GM19328 (cell line): ENCODE measurements around the gene TMIGD1.

ENCODE experiments used
- ATAC-seq: cut with Tn5 transposase; IDR thresholded peaks from one replicate; pipeline ENCODE4 v1.9.1; 2021; ENCODE audit warnings: mild to moderate bottlenecking, moderate library complexity; ENCODE audit not compliant: unreplicated experiment

The TMIGD1 gene

DNA sequence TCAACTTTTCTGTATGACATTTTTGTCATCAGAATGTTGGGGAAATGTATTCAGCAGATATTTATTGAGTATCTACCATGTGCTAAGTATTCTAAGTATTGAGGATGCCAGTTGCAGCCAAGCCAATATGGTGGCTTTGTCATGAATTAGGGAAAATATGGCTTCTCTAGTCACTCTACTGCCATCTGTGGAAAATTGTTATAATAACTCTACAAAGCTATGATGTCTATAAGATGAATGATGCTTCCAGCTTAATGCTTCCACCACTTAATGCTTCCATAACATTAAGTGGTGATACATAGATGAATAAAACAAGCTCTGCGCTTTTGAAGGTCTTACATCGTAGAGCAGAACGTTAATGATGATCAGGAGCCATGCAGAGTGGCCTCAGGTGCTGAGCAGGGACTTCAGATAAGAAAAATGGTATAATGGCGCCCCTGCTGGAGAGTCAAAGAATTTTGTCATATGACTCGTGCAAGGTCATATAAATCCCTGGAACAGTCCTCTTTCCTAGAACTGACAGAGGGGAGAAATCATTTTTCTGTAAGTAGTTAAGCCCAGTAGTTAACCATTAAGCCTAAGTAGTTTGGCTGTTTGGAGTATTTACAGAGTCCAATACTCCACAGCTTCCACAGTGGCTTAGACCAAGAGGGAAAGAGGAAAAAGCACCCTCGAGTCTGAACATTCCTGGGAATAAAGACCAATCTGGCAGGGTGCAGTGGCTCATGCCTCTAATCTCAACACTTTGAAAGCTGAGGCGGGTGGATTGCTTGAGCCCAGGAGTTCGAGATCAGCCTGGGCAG is 2.7 kb upstream of the TMIGD1 start:
- ATAC-seq, result no peak

DNA sequence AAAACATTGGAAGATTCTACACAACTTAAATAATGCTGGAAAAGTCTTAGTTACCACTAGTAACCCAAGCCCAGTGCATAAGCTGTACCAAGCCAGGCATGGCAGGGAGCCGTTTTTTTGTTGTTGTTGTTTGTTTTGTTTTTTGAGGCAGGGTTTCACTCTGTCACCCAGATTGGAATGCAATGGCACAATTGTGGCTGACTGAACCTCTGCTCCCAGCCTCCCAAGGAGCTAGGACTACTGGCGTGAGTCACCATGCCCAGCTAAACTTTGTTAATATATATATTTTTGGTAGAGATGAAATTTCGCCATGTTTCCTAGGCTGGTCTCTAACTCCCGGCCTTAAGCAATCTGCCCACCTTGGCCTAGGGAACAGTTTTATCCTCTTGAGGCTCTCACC is 564 bp upstream of the TMIGD1 start:
- no peak for ATAC-seq

DNA sequence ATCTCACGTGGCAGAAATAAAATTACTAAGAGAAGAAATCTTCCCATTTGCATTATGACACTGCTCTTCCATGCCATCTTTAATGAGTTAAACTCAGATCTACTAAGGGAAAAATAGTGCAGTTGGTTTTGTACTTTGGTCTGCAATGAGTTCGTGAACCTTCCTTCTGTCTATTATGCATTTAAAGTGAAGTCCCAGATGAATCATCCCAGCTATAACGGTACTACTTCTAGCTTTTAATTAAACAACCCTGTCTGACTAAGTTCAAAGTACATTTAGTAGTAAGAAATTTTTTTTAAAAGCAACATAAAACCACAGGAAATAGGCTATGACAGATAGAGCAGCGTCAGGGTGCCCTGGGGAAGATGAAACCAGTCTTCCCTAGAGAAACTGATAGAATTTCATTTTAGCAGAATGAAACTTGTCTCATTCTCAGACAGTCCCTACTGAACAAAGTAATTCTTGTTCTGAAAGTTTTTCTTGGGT is 1.8 kb downstream of the TMIGD1 start:
- no peak for ATAC-seq

DNA sequence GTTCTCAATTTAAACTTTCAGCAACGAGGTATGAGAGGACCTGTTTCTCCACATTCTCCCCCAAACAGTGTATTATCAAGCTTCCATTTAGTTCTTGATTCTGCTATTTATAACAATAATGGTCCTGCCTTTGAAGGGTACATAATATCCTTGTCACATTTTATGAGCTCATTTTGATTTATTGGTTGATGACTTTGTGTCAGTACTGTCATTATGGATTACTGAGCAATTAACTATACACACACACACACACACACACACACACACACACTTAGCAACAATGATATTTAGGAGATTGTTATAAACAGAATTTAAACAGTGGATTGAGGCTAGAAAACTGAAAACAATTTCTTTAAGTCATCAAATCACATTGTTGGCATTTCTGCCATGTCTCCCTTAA is 7.0 kb downstream of the TMIGD1 start:
- ATAC-seq, result no peak

DNA sequence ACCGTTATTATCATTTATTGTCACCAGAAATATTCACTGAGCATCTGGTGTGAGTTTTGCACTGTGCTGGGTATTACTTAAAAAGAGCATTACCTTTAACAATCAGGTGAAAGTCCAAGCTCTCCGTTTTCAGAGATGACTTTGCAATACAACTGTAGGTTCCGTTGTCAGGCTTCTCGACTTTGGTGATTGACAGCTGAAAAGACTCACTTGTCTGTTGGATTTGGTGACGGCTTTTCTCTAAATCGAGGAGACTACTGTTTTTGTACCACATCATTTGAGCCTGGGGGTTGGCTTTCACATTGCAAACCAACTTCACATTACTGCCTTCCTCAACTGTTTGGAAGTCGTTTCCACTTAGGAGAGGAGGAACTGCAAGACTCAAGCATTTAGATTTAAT is 9.1 kb downstream of the TMIGD1 start:
- no peak for ATAC-seq

DNA sequence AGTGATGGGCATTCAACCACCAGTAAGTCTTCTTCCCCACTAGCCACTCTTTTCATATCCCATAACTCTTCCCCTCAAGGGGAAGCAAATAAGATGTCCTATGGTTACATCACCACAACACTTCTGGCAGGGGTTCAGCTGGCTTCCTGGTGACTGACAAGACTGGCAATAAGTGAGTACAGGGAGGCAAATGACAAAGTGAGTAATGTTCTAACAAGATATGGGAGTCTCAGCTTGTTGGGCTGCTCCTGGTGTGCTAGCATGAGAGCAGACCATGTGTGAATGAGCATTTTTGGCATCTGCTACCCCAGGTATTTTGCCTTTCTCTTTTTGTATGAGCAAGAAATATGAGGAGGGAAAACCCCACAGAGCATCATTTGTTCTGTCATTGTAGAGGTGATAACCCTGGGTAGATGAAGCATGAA is 9.9 kb downstream of the TMIGD1 start:
- no peak for ATAC-seq

DNA sequence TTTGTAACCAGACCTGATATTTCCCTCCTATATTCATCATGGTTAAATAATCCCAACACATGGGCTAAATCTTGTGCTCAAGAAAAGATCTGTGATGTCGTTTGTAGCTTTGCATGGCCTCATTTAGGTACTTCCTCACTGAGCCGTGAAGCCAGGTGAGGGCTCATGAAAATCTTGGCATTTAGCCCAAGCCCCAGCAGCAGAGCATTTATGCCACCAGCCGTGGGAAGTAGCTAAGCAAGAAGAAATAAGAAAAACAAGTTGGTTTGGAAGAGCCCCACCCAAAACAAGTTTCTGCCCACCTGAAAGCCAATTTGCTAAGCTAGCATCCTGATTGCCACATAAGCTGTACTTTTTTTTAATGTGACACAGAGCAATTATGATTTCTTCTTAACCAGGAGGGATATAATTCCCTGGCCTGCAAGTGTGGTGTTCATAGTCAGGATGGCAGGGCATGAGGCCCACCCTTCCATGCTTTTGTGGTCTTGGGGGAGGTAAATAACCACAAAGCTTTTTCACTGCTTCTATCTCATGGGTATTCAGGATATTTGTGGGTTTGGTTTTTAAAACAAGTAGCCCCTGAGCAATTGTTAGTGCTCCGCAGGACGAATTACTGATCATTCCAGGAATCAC is 10.5 kb downstream of the TMIGD1 start:
- no peak for ATAC-seq

DNA sequence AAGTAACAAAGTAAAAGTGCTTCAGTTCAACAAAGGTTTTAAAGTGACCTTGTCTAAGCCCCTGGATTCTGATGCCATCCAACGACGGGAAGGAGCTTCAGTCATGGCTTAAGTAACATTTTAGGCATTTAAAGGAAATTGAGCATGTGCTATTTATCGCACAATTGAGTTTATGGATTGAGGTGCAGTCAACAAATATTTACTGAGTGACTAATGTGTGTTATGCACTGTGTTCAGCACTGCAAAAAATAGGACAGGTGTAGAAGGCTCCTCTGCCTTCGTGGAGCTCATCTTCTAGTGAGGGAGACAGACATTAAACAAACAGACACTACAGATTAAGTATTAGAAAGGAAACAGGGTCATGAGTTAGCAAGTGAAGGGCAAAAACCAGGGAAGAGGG is 12.5 kb downstream of the TMIGD1 start:
- no peak for ATAC-seq

DNA sequence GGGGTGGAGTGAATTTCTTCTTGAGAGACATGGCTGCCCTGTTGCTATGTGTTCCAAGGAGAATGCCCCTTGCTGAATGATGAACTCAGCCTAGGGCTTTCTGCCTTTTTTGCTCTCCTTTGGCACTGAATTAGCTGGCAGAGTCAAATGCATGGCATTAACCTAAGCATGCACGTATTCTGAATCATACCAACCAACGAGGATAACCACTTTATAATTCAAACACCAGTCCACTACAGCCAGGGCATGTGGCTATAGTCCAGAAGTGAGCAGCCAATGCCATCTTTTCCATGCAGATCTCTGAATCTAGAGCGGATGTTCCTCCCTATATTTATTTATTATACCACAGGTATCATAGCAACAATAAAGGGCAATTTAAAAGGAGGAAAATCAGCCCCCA is 15.7 kb downstream of the TMIGD1 start:
- ATAC-seq, result no peak

DNA sequence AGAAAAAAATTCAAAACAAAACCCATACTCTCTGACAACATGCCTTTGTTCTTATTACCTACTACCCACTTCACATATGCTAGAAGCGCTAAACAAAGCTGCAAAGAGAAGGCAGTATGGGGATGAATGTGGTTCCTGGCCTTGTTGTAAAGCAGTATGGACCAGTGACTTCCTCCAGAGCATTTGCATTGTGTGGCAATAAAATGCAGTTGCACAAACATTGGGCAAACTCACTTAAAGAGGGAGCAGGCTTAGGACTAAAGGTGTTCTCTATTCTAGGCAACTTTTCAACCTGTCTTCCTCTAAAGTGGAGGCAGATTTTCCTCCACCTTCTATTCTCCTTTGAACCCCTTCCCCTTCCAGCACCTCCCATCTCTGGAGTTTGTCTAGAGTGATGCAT is 17.1 kb downstream of the TMIGD1 start:
- no peak for ATAC-seq

DNA sequence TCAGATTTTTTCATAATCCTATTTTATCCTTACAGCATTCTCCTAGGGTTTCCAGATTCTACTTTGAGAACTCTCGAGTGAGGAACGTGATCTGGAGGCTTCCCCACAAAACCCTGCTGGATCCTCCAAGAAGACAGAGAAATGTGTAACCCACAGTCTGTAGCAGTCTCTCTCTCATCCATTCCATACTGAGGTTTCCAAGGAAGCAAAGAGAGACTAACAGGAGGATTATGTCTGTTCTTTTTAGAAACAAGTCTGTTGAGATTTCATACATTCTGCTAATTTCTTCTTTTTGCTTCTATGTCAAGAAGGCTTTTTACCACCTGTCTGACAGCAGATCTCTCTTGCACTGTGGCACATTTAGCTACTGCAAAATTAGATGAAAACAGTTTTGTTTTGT is 18.8 kb downstream of the TMIGD1 start:
- ATAC-seq, result no peak

DNA sequence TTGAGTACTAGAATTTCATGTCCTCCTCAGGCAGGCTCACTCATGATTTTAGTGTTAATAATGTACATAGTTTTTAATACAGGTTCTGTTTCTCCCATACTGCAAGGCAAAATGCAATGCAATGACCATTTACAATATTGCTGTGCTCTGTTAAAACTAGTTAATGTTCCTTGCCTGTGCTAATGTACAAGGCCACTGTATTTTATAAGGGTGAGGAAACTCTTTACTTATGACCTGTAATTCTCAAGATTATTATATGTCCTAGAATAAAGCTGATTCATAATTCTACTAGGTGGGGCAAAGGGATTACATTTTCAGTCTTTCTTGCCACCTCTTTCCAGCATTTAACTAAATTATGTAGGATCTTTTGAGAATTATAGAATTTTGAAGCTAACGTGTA is 19.4 kb downstream of the TMIGD1 start:
- no peak for ATAC-seq

DNA sequence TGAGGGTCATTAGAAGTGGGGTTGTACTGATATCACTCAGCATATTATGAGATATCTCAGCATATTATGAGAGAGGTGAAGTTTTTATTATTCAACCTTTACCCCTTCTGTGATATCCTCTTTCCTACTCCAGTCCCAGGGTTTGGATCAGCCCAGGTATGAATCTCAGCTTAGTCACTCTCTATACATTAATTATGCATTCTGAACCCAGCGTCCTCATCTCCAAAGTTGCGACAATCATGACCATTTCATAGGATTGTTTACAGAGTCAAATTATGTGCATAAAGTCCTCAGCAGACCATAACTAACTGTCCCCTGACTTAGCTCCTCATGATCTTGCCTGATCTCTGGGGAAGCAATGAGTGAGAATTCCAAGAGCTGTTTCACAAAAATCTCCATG is 21.6 kb downstream of the TMIGD1 start:
- no peak for ATAC-seq

DNA sequence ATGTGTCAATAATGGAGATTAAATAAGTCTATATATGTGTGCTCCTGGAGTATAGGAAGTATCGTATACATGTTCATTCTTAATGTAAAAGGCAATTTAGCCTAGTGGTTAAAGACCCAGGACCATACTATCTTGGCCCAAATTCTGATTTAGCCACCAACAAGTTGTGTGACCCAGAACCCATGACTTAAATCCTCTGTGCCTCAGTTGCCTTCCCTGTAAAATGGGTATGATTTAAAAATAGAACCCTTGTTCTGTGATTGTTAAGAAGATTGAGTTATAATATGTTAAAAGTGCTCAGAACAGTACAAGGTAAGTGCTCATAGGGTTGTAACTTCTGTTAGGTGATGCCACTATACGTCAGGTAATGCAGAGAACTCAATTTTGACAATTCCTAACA is 23.3 kb downstream of the TMIGD1 start:
- ATAC-seq, result no peak

DNA sequence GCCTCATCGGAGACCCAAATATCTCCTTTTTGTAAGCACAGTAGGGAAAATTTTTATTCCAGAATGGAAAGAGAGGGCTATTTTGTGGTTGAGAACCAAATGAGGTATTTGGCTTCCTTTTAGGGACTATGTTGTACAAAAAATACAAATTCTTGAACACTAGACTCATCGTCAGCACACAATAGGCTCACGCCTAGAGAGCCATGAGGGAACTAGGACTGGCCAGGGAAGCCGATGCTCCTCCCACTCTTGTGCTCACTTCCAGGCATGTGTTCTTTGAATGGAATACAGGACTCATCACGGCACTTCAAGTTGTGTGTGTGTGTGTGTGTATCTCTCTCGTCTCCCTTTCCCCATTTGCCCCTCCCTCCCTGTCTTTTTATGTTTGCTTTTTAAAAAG is 24.3 kb downstream of the TMIGD1 start:
- no peak for ATAC-seq

DNA sequence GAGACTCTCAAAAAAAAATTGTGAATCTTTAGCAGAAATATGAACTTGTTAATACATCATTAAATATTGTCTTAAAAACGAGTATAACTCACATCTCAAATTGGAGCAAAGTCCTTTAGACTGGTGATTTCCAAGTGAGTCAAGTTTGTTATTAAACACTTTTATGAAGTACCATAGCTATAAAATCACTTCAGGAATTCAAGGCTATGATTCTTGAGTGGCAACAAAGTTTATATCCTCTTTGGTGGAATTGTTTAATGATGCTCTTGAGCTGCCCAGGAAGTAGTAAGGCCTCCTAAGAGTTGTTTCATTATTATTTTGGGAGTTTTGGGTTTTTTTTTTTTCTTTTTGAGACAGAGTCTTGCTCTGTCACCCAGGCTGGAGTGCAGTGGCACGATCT is 25.5 kb downstream of the TMIGD1 start:
- no peak for ATAC-seq

DNA sequence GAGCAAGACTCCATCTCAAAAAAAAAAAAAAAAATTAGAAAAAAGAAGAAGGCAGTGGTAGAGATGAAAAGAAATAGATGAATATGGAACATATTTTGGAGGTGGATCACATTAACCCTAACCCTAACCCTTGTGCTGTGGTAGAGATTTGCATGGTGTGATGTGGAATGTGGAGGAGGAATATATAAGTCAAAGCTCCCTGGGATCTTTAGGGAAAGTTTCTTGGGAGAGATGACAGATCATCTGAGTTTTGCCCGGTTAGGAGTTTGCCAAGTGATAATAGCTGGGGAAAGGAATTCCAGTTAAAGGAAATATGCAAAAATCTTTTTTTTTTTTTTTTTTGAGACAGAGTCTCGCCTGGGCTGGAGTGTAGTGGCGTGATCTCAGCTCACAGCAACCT is 29.1 kb downstream of the TMIGD1 start:
- no peak for ATAC-seq

DNA sequence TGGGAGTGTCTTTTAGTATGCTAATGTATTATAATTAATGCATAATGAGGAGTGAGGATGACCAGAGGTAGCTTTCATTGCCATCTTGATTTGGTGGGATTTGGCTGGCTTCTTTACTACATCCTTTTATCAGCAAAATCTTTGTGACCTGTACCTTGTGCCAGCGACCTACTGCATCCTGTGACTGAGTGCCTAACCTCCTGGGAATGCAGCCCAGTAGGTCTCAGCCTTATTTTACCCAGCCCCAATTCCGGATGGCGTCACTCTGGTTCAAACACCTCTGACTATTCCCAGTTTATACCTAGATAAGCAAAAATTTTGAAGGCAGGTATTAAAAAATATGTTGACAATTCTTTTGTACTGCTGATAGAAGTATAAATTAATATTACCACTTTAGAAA is 31.6 kb downstream of the TMIGD1 start:
- no peak for ATAC-seq

DNA sequence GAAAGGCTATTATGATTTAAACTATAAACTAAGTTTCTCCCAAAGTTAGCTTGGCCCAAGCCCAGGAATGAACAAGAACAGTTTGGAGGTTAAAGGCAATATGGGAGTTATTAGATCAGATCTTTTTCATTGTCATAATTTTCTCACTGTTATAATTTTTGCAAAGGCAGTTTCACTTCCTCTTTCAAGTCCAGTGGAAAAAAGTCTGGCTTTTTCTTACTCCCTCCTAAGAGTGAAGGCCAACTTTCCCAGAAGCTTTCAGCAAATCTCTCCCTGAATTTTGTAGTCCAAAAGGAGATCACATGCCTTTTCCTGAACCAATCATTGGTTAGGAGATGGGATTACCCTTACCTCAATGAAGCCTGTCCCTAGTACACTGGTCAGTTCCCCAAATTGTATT is 33.0 kb downstream of the TMIGD1 start:
- no peak for ATAC-seq

DNA sequence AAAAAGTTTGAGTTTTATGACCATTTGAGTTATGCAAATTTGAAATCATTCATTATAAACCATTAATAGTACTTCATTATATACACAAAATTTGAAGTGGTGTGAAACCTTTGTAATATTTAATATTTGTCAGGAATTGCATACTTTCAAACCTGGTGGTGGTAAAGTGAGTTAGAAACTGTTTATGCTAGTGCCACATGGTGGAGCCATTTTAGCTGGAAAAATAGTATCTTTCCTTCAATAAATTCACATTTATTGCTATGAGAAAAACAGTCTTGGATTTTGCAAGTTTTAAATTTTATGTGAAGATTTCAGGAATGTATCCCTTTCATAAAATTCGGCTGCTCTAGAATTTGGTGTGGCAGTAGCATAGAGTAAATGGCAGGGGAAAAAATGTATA is 34.9 kb downstream of the TMIGD1 start:
- ATAC-seq, result no peak

DNA sequence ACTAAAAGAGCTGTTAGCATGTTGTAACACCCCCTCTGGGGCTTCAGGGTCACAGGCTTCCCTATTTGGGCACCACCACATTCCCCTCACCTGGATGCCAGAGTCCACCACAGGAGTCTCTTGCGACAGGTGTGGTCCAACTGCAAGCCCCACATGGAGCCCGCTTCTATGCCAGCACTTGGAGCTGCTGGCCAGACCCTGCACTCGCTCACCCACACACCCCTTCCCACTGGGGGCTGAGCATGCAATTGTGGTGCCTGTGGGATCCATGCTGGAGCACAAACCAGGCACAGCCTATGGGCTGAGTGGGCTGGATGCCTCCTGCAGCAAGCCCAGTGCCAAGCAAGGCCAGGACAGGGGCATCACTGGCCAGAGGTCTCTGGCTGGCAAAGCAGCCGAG is 36.1 kb downstream of the TMIGD1 start:
- no peak for ATAC-seq

DNA sequence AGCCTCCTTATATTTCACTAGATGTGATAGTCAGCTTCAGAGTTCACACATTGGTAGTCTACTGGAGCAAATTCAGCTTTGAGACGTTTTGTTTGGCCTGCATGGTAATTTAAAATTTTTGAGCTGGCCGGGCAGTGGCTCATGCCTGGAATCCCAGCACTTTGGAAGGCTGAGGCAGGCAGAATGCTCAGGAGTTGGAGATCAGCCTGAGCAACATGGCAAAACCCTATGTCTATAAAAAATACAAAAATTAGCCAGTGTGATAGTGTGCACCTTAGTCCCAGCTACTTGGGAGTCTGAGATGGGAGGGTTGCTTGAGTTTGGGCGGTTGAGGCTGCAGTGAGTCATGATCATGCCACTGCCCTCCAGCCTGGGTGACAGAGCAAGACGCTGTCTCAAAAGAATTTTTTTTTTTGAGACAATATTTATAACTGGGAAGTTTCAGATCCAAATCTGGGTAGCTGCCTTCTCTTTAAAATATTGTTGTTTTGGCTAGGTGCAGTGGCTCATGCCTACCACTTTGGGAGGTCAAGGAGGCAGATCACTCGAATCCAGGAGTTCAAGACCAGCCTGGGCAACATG is 37.3 kb downstream of the TMIGD1 start:
- ATAC-seq, result no peak
